ENCODE measurements around the gene RPS26. TPM values are rescaled to one million over a fixed set of nuclear protein-coding genes. Genes with fewer than 3 reads are reported as not detected.
"Not testable (repeated sequence)": the region's sequence is repeated elsewhere in the genome, so short reads cannot be mapped to it uniquely, and the experiment has no call there.

Gene RPS26
- total RNA-seq, 1 donor = 459 TPM

DNA sequence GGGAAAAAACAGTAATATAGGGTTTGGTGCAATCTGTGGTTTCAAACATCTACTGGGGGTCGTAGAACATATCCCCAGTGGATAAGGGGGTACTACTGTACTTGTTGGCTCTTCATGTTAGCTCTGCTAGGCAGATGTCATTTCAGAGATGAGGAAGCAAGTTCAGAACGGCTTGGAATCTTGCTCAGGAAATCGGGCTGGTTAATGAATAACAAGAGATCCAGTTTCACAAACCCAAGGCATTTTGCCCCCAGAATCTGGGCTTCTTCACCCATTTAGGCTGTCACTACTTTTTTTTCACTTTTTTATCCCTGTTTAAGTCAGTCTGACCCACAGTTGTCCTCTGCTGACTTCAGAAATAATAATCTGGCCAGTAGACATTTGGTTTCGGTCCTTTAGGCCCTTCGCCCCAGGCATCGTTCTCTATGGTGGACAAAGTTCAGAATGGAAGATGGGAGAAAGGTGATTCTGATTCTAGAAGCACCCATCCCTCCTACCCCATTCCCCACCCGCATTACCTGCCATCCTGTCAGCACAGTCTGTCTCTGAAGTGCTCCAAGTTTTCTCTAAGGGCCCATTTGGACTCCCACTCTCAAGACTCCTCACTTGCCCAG is 40.1 kb upstream of the RPS26 start:
- Histone ChIP-seq H3K27ac (ENCODE audit: low read depth, low read length) (no peak overlapping the region), H4K20me1 (ENCODE audit: insufficient read depth, low read length) (no peaks in the 10 kb centered on the region), H2AFZ (ENCODE audit: low read length) (no peak overlapping the region), H3K4me2 (ENCODE audit: insufficient read depth, low read length) (no peak overlapping the region), H3K36me3 (ENCODE audit: insufficient read depth, low read length) (peaks cover 10% of the 10 kb centered on the region), H3K9me3 (ENCODE audit: low read depth, low read length) (no peaks in the 10 kb centered on the region), H3K4me3 (ENCODE audit: insufficient read depth, low read length) (no peak overlapping the region), H3K79me2 (ENCODE audit: insufficient read depth, low read length) (peaks cover 12% of the 10 kb centered on the region), H3K27me3 (ENCODE audit: insufficient read depth, low read length) (no peaks in the 10 kb centered on the region), H3K4me1 (ENCODE audit: insufficient read depth, low read length) (peaks cover 10% of the 10 kb centered on the region)
- TF ChIP-seq, protein P1, sequence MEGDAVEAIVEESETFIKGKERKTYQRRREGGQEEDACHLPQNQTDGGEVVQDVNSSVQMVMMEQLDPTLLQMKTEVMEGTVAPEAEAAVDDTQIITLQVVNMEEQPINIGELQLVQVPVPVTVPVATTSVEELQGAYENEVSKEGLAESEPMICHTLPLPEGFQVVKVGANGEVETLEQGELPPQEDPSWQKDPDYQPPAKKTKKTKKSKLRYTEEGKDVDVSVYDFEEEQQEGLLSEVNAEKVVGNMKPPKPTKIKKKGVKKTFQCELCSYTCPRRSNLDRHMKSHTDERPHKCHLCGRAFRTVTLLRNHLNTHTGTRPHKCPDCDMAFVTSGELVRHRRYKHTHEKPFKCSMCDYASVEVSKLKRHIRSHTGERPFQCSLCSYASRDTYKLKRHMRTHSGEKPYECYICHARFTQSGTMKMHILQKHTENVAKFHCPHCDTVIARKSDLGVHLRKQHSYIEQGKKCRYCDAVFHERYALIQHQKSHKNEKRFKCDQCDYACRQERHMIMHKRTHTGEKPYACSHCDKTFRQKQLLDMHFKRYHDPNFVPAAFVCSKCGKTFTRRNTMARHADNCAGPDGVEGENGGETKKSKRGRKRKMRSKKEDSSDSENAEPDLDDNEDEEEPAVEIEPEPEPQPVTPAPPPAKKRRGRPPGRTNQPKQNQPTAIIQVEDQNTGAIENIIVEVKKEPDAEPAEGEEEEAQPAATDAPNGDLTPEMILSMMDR (IDR thresholded peaks at IDR 0.05; ENCODE audit: extremely low read depth, low read depth, low read length) = no peak
- peak; percentile 22 for DNase-seq (ENCODE audit: insufficient read length, low spot score, missing footprints)

DNA sequence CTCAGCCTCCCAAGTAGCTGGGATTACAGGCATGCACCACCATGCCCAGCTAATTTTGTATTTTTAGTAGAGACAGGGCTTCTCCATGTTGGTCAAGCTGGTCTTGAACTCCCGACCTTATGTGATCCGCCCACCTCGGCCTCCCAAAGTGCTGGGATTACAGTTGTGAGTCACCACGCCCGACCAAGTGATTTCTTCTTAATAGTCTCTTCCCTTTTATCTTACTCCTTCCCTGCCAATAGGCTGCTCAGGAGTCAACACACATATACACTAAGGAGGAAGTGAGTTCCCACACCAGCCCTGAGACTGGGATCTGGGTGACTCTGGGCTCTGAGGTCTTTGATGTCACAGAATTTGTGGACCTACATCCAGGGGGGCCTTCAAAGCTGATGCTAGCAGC is 38.3 kb upstream of the RPS26 start:
- H3K4me2 ChIP-seq (ENCODE audit: insufficient read depth, low read length); H2AFZ ChIP-seq (ENCODE audit: low read length); H3K79me2 ChIP-seq (ENCODE audit: insufficient read depth, low read length); H3K4me3 ChIP-seq (ENCODE audit: insufficient read depth, low read length); H3K27ac ChIP-seq (ENCODE audit: low read depth, low read length); H3K27me3 ChIP-seq (ENCODE audit: insufficient read depth, low read length); H3K4me1 ChIP-seq (ENCODE audit: insufficient read depth, low read length); H3K9me3 ChIP-seq (ENCODE audit: low read depth, low read length); H4K20me1 ChIP-seq (ENCODE audit: insufficient read depth, low read length); DNase-seq (ENCODE audit: insufficient read length, low spot score, missing footprints): not testable (repeated sequence)
- H3K36me3 ChIP-seq (ENCODE audit: insufficient read depth, low read length) = peaks cover 10% of the 10 kb centered on the region

DNA sequence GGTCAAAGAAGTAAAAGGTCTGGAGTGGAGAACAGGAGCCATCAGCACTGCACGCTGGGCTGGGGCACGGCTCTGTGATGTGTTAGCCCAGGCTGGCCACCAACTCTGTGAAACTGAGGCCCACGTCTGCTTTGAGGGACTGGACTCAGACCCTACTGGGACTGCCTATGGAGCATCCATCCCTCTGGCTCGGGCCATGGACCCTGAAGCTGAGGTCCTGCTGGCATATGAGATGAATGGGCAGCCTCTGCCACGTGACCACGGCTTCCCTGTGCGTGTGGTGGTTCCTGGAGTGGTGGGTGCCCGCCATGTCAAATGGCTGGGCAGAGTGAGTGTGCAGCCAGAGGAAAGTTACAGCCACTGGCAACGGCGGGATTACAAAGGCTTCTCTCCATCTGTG is 37.5 kb upstream of the RPS26 start:
- TF ChIP-seq, protein P1 (IDR thresholded peaks at IDR 0.05; ENCODE audit: extremely low read depth, low read depth, low read length) = no peak
- no peak for DNase-seq (ENCODE audit: insufficient read length, low spot score, missing footprints)

DNA sequence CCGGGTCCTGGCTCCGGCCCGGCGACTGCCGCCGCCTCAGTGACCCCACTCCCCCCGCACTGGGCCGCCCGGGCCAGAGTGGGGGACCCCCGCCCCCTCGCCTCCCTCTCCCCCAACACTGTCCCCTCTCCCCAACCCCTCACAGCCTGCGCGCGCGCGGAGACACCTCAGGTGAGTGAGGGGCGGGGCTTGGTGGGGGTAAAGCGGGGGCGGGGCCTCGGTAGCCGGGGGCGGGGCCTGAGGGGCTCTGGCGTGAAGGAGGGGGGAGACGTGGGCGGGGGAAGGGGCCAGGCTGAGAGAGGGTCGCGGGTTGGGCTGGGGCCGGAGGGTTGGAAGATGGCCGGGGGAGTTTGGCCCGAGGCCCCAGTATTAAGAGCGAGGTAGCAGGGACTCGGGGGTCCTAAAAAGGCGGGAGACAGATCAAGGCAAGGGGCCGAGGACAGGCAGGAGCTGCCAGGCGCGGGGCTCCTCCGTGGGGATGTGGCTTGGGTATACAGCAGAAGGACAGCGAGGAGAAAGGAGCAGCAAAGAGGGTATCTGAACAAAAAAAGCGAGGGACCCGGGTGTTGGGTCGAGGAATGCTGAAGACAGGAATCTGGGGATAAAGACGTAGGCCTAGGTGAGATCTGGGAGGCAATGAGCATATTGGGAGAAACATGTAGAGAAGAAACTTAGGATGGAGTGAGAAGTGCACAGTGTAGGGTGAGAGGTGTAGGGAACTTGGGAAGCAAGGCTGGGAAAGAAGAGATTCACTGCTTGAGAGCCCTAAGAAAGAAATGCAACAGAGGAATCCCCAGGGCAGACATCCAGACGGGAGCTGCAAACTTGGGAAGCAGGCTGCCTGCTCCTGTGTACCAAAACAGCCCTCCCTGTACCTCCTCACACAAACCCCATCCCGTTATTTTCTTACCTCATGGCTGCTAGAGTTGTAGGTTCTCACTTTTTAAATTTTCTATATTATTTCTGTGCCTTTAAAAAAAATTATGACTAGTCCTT is 33.9 kb upstream of the RPS26 start:
- Histone ChIP-seq H2AFZ (ENCODE audit: low read length) (peak overlapping the region; percentile 86), H4K20me1 (ENCODE audit: insufficient read depth, low read length) (no peaks in the 10 kb centered on the region), H3K27me3 (ENCODE audit: insufficient read depth, low read length) (no peaks in the 10 kb centered on the region), H3K79me2 (ENCODE audit: insufficient read depth, low read length) (no peaks in the 10 kb centered on the region), H3K4me1 (ENCODE audit: insufficient read depth, low read length) (peaks cover 7% of the 10 kb centered on the region), H3K27ac (ENCODE audit: low read depth, low read length) (peak overlapping the region; percentile 24), H3K4me2 (ENCODE audit: insufficient read depth, low read length) (peak overlapping the region; percentile 92), H3K36me3 (ENCODE audit: insufficient read depth, low read length) (peaks cover 3% of the 10 kb centered on the region), H3K4me3 (ENCODE audit: insufficient read depth, low read length) (peak overlapping the region; percentile 77), H3K9me3 (ENCODE audit: low read depth, low read length) (no peaks in the 10 kb centered on the region)
- TF ChIP-seq, protein P1 (IDR thresholded peaks at IDR 0.05; ENCODE audit: extremely low read depth, low read depth, low read length) = no peak
- DNase-seq (ENCODE audit: insufficient read length, low spot score, missing footprints) = peak; percentile 91

More for the DNA sequence above, 37.5 kb upstream of the RPS26 start:
- Histone ChIP-seq H2AFZ (ENCODE audit: low read length) (no peak overlapping the region), H3K9me3 (ENCODE audit: low read depth, low read length) (no peaks in the 10 kb centered on the region), H3K4me1 (ENCODE audit: insufficient read depth, low read length) (peaks cover 7% of the 10 kb centered on the region), H3K27ac (ENCODE audit: low read depth, low read length) (no peak overlapping the region), H3K27me3 (ENCODE audit: insufficient read depth, low read length) (no peaks in the 10 kb centered on the region), H3K4me2 (ENCODE audit: insufficient read depth, low read length) (no peak overlapping the region), H3K4me3 (ENCODE audit: insufficient read depth, low read length) (no peak overlapping the region), H4K20me1 (ENCODE audit: insufficient read depth, low read length) (no peaks in the 10 kb centered on the region), H3K79me2 (ENCODE audit: insufficient read depth, low read length) (no peaks in the 10 kb centered on the region), H3K36me3 (ENCODE audit: insufficient read depth, low read length) (peaks cover 10% of the 10 kb centered on the region)

Measured in osteoblast (primary cell).